Stimulated activated CD4-positive, alpha-beta T cell treated with anti-CD3 and anti-CD28 coated beads, Interleukin-2, amount 100 ng/mL, for 24 hours (primary cell): Measurements from ENCODE around the gene TMEM200A.
A peak's percentile ranks its signal among the peaks of the same experiment; 100 is the strongest.
"Not testable (repeated sequence)": the region's sequence is repeated elsewhere in the genome, so short reads cannot be mapped to it uniquely, and the experiment has no call there.

ENCODE experiments used
- DNase-seq, 2 donors: peaks; one replicate each; pipeline ENCODE4 v3.0.0-alpha.2; 2020

Gene TMEM200A

DNA sequence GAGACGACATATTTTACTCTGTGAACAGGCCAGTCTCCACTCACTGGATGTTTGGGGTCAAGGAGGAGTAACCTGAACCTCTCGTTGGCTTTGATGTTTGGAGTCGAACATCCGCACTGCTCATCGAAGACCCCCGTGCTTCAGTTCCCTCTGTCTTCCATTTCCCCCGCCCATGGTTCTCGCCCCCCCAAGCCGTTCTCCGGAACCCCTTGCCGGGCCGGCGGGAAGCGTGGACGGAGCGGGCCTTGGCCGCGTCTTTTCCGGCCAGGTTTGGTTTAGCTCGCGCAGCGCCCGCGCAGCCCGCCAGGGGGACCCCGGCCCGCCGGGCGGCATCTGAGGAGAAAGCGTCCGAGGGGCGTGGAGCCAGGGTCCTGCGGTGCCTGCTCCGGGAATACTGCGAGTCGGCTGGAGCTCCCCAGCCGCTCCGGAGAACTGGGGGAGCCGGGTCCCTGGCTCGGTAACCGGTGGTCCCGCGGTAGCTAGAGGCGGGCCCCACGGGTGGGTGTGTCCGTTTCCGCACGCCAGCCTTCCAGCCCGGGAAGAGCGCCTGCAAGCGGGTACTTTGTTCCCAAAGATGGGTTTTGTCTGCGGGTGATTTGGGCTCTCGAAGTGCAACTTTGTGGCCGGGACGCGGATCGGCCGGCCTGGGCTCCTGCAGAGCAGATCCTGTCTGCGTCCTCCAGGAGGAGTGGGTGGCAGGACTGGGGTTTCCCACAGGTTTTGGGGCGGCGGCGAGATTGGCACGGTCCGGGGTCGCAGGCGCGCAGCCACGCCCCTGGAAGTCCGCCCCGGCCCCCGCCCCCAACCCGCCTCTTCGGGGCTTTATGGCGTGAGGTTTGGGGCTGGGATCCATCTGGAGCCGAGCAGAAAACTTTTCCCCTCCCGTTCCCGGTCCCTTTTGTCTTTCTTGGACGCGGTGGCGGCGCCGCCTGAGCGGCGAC lies at the start of gene TMEM200A:
TMEM200A (plus strand) TSS at position 852 of the 941 bp plus-strand sequence. CDS start 74,406 bp downstream, outside the sequence.
- peak; percentile 58 to 69 for DNase-seq

DNA sequence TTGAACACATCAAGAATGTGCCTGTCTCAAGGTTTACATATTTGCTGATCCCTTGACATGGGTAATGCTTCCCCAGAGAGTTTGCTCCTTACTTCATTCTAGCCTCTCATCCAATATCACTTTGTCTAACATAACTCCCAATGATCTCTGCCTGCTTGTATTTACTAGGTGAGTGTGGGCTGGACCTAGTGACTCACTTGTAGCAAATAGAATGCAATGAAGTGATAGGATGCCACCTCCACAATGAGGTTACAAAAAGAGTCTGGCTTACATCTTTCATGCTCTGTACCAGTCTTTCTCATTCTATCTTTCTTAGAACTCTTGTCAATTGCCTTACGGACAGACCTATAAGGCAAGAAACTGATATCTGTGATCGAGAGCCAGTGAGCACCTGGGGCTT lies 44.9 kb upstream of the TMEM200A start:
- no peak for DNase-seq

DNA sequence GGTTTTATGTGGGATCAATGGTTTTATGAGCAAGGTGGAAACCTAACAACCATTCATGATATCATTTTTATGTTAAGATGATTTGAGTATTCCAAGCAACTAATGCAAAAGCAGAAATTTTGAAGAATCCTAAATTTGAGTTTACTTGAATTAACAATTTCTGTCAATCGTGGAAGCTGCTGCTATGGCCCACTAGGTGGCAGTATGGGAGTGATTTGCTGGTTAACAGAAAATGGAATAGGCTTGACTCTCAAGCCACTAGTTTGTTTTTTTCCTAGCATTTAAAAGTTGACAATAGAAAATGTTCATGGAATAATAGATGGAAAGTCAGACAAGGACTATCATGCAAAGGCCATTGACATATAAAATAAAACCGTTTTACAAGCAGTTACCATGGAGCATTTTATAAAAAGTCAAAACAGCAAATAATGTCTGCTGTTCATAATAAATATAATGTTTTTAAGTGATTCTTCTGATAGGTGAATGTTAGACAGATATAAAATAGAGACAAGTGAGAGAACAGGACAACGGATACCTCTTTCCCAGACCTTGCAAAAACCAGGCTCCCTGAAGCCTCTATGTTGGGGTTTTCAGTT lies 43.0 kb upstream of the TMEM200A start:
- peak; percentile 36 to 56 for DNase-seq

DNA sequence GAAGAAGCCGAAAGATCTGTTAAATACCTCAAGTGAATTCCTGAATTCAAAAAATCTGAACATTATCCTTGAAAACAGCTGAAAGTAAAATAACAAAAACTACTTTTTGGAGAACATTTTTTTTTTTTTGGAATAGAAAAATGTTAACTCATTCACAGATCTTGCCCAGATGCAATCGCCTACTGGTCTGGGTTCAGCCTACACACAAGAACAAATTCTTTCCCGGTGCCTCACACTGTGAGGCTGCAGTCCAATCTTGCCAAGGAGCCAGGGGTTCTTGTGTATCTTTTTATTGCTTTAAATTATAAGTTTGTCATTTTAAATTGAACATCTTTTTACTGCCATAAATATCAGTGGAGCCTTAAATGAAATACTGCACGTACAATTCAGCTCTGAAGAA lies 41.2 kb upstream of the TMEM200A start:
- no peak for DNase-seq

DNA sequence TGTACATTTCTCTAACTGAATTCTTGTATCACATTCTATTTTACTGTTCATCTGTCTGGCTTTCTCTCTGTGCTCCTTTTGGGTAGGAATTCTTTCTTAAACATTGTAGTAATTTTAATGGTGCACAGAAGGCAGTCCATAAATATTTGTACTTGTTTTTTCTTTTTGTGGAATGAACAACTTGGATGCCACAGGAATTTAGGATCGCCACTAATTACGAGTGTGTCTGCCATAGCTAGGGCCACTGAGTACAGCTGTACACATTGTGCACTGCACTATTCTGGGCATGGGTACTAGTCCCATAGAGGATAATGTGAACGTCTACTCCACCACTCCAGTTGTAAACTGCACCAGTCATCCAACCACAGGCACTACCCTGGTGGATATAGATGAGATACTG lies 39.3 kb upstream of the TMEM200A start:
- no peak for DNase-seq

DNA sequence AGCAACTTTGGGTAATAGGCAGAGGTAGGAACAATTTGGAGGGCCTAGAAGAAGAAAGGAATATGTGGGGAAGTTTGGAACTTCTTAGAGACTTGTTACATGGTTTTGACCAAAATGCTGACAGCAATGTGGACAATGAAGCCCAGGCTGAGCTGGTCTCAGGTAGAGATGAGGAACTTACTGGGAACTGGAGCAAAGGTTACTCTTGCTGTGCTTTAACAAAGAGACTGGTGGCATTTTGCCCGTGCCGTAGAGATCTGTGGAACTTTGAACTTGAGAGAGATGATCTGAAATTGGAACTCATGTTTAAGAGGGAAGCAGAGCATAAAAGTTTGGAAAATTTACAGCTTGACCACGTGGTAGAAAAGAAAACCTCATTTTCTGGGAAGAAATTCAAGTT lies 28.3 kb upstream of the TMEM200A start:
- DNase-seq = no peak

DNA sequence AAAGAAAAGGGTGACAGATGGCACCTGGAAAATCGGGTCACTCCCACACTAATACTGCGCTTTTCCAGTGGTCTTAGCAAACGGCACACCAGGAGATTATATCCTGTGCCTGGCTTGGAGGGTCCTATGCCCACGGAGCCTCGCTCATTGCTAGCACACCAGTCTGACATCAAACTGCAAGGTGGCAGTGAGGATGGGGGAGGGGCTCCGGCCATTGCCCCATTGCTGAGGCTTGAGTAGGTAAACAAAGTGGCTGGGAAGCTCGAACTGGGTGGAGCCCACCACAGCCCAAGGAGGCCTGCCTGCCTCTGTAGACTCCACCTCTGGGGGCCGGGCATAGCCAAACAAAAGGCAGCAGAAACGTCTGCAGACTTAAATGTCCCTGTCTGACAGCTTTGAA lies 19.5 kb upstream of the TMEM200A start:
- DNase-seq = not testable (repeated sequence)

DNA sequence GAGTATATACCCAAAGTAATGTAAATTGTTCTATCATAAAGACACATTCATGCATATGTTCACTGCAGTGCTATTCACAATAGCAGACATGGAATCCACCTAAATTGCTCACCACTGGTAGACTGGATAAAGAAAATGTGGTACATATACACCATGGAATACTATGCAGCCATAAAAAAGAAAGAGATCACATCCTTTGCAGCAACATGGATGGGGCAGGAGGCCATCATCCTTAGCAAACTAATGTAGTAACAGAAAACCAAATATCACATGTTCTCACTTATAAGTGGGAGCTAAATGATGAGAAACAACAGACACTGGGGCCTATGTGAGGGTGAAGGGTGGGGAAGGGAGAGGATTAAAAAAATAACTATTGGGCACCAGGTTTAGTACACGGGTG lies 11.5 kb upstream of the TMEM200A start:
- no peak for DNase-seq

DNA sequence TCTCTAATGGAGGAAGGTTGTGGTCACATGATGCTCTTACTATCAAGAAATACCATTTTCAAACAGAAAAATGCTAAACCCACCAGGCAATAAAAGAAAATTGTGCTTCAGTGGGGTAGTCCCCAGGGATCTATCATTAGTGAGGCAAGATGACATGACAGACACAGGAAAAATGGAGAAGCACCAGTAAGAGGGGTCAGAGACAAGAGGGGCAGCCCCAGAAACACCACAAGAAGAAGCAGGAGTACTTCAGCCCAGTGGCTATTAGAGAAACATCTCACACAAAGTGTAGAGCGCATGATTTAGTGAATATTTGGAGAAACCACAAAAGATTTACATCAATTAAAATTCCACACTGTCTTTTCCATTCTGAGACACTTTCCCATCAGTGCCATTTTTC lies 10.2 kb upstream of the TMEM200A start:
- DNase-seq = no peak

DNA sequence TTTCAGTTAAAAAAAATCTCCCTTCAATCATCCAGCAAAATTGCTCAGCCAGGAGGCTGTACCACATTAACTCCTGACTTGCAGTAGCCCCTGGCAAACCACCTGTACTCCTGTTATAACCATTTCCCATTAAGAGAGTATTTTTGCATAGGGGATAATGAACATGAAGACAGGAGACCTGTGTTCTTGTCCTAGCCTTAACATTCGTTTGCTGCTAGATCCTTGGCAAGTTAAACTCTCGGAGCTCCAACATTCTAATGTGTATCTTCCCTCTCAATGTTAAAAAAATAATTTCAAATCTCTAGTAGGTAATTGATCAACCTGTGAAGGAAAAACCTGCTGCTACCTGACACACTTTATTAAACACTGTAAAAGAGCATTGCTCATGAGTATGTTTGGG lies 8.4 kb upstream of the TMEM200A start:
- no peak for DNase-seq

DNA sequence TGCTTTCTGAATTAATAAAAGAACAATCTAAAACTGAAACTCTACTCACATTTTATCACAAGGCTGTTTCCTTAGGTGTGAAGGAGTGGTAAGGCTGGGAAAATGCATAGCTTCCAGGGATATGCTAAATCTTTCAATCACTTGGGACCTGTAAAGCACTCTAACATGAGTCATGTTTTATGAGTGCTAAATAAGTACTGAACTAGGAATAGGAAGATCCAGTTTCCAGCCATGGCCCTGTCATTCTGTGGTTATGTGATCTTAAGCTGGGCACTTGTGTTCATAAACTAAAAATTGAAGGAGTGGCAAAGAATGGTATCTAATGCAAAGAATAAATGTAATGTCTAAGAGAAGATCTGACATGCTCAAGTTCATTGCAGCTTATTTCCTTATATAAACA lies 6.1 kb upstream of the TMEM200A start:
- no peak for DNase-seq

DNA sequence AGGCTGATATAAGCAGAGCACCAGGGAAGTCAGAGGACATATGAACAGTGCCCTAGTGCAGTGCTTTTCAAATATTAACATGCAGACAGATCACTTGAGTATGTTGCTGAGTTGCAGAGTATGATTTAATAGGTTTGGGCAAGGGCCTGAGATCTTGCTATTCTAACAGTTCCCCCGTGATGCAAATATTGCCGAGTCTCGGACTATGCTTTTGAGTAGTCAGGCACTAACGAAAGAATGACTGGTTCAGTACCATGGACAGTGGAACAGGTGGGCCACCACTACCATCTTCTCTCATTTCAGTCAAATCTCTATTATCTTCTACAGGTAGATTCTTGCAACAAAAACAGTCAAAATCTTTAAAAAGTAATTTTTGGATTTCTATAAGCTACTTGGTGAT lies 3.7 kb upstream of the TMEM200A start:
- DNase-seq = no peak

DNA sequence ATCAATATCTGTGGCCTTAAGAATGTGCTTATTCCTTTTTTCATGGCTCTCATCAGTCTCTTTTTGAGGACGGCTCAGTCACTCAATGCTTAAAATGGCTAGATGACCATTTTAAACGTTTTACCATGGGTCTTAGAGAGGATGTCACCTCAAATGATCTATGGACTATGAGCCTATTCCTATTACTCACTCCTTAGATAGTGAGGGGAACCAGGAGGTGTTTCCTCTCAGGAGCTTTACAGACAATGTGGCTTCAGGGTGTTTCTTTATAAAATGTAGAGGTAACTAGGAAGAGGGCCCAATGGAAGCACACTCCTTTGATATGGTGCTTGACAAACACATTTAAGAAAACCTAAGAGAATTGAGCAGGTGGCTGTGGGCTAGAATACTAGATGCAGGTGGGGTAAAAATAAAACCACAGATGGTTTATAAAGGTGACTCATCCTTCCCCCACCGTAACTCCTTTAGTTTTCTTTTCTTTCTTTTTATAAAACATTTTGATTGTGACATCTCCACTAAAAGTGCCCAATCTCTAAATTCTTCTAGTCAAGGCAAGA lies 1.5 kb upstream of the TMEM200A start:
- DNase-seq = no peak

DNA sequence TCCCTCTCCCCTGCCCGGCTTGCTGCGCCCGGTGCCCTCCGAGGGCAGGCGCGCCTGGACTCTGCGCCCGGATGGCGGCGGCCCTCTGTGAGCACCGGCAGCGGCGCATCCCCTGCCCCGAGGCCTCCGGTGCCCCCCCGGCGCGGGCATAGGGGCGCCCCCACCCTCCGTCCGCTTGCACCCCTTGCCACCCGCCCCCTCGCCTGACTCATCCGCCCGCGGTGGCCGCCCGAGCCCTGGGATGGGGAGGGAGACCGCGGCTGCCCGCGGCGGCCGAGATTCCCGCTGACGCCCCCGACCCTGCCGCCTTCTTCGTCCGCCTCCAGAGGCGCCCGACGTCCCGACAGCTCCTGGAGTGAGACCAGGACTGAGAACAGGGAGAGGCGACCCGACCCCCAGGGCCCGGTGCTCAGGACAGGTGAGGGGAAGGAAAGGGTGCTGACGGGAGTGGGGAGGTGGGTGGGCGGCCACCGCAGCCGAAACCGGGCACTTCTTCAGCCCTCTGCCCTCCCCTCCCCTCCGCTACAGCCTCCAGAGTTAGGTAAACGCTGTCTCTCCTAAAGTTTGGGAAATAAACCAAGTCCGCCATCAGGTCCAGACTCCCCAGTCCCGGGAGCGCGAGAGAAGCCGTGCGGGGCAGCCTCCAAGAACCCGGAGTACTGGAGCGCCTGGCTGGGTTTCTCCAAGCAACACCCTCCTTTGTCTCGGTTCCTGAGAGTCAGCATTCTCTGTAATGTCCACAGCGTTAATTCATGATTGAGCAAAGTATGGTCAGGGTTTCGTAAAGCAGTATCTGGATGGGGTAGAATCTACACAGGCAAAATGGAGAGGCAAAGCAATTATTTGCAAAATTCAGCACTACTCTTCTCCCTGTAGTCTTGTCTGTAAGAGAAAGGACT lies 539 bp downstream of the TMEM200A start:
- peak; percentile 38 to 41 for DNase-seq

DNA sequence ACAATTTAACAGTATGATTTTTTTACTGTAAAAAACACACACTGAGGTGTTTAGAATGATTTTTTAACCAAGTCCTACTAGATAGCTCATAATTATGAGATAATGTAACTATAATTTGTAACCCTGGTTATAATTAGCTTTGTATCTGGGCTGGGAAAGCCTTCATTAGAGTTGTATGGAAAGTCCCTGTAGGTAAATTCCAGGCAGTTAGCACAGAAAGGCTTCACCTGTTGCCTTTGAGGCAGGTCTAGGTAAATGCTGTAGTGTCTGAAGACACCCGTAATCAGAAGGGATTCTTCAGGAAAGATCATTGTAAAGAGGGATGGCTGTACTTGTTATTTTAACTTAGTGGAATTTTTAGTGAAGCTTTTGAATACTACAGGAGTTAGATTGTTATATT lies 1.9 kb downstream of the TMEM200A start:
- DNase-seq = no peak

DNA sequence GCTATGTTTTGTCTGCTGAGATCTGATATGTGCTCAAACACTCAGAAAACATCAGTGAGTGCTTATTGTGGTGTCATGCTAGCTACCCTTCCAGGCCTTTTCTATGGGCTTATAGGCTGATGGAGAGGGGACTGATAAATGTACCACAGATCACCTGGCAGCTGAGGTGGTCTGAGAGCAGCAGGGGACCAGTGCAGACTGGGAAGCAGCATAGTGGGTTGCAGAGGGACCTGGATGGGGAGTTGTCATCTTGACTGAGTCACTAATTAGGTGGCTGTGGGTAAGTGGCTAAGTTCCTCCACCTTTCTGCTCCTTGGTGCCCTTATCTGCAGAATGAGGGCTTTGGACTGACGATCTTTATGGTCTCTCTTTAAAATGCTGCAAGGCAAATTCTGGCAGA lies 2.8 kb downstream of the TMEM200A start:
- no peak for DNase-seq

DNA sequence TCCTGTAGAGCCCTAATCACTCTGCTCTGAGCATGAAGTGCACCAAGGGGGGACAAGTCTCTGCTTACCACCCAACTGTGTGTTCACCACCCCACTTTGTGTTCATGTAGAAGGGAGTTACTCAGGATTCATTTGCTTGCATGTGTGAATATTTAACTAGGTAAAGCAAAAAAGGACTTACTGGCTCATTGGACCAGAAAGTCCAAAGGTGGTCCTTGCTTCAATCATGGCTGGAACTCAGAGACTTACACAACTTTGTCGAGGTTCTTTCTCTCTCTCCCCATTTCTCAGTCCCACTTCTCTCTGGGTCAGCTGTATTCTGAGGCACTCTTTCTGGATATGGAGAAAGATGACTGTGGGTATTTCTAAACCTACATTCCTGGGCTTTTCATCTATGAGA lies 4.0 kb downstream of the TMEM200A start:
- no peak for DNase-seq

DNA sequence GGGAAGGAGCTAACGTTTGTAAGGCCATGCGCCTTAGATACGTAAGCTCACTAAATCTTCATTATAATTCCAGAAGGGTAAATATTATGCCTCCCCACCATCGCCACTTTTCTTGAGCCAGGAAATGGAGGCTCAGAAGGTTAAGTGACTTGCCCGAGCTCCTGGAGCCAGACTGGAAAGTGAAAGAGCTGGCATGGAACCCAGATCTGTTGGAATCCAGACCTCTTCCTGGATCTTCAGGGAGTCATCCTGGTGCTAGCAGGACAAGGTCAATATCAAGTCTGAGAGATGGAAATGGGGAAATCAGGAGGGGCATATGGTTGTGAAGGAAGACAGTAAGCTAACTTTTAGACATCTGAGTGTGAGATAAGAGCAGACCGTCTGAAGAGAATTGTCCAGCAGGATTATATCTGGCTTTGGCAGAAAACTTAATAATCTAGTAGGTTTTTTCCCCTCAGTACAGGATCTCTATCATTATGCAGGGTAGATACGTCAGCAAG lies 6.2 kb downstream of the TMEM200A start:
- no peak for DNase-seq

DNA sequence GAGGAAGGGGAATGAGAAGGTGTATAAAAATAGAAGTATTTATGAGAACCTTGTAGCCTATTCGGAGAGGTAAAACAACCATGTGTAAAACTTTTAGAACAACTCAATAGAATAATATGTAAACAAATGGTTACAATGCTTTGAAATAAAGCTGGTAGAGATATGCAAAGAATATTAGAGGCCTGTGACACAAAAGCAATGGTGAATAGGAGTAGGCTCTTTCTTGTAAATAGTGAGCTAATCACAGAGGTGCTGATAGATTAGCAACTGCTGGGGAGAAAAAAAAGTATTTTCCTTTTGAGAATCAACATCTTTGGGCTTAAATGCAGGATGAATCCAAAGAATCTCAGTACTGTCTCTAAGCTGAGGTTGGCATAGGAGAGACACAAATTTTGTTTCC lies 7.0 kb downstream of the TMEM200A start:
- no peak for DNase-seq

DNA sequence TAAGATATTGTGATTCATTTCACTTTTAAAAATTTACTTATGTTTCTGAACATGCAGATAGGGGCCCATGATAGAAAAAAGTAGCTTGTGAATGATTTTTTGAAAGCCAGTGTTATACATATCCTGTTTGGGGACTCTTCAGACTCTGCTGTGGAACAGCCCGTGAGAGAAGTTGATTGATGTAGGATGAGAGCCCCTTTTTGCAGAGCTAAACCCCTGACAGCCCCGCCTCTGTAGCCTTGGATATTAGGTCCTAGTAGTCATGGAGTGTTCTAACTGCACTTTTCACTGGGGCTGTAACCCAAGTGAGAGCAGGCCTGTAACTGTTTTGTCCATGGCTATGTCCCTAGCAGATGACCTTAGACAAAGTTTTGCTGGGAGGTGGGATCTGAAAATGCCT lies 8.2 kb downstream of the TMEM200A start:
- no peak for DNase-seq

DNA sequence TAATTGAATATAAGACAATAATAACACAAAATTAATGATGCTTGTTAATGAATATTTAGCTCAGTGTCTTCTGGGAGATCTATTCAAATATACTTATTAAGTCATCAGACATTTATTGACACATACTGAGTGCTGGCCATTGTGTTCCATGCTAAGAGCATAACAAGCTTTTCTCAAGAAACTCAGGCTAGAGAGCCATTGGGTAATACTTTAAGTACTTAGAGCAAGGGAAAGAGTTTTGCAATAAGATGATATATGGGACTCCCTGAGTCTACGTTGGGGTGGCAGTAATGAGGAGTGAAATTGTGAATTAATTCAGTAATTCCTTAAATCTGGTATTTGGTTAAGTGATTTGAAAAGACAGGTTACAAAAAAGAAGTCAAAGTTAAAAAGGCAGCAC lies 11.1 kb downstream of the TMEM200A start:
- no peak for DNase-seq

DNA sequence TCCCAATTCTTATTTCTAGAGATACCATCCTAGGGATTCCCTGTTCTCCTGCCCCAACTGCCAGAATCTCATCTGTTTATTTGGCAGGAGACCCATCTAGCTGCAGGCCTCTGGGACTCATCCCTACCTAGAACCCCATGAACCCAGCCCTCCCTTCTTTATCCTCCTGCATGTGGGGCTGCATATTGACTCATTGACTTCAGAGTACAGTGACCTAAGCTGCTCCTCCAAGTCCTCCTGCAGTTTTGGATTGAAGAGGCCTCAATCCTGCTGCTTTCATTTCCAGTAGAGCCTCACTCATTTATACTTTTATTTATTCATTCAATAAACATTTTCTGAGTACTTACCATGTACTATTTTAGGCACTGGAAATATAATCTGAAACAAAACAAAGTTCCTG lies 11.6 kb downstream of the TMEM200A start:
- DNase-seq = no peak

DNA sequence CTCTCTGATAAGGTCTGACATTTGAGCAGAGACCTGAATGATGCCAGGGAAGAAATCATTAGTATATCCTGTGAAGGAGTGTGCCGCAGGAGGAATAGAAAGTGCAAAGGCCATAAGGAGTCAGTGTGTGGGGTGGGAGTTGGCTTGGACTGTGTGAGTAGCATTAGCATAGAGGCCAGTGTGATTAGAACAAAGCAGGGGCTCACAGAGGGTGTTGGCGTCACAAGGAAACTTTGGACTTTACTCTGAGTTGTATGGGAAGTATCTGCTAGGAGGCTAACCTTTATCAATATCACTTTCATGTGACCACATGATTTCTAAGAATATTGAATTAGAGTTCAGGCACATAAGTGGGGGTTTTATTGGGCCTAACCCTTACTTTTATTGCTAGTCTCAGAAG lies 12.1 kb downstream of the TMEM200A start:
- DNase-seq = no peak
